Testis (tissue), 2 donors: ENCODE results near the gene TMC3.

Experiments
- CTCF ChIP-seq, 3 experiments: fragments of 450-650 bp in 2 of 3; fragments of 200-600 bp in 1 of 3; sonication (generic) in 1 of 3; IDR thresholded peaks; one replicate each; pipeline ENCODE4 v1.5.1; 2016 to 2019; ENCODE audit warnings: antibody characterized with exemption in 3 of 3, mild to moderate bottlenecking in 2 of 3, moderate library complexity in 1 of 3
- POLR2A ChIP-seq: fragments of 450-650 bp; IDR thresholded peaks from one replicate; pipeline ENCODE4 v1.6.1; 2017; ENCODE audit warnings: antibody characterized with exemption, mild to moderate bottlenecking, moderate library complexity

- no peak for TF ChIP-seq CTCF (IDR thresholded peaks at IDR 0.05)
- no peak for TF ChIP-seq POLR2A
Measured at GRCh38 chr15:81362790-81363189, 11.2 kb downstream of the TMC3 start.
